ENCODE data around the gene WDR20. TPM values are rescaled to one million over a fixed set of nuclear protein-coding genes. Genes with fewer than 3 reads are reported as not detected.

The WDR20 gene
- total RNA-seq, 2 experiments from 2014 or later = 22.3 to 27.3 TPM

DNA sequence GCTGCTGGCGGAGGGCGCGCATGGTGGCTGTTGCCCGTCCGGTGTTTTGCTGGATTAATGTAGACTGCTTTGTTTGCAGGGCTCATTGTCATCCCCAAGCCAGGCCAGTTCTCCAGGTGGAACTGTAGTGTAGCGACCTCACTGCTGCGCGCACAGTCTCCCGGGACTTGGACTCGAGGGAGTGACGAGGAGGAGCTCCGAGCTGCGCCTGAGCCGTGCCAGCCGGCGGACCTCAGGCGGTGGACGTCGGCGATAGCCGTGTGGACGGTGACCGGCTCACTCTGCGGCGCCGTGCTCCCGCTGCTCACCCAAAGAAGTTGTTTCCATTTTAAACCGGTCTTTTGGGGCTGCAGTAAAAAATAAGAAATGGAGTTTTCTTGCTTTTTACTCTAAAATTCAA lies 83.1 kb downstream of the WDR20 start:
- H3K27me3 Mint-ChIP-seq = no peaks in the 10 kb centered on the region
- H3K4me1 Mint-ChIP-seq = peaks cover 11% of the 10 kb centered on the region
- no peak for DNase-seq
- no peaks in the 10 kb centered on the region for H3K9me3 Mint-ChIP-seq
- H3K36me3 Mint-ChIP-seq = peaks cover 3% of the 10 kb centered on the region
- H3K4me3 Mint-ChIP-seq = no peak overlapping the region
- H3K27ac Mint-ChIP-seq = no peak overlapping the region

DNA sequence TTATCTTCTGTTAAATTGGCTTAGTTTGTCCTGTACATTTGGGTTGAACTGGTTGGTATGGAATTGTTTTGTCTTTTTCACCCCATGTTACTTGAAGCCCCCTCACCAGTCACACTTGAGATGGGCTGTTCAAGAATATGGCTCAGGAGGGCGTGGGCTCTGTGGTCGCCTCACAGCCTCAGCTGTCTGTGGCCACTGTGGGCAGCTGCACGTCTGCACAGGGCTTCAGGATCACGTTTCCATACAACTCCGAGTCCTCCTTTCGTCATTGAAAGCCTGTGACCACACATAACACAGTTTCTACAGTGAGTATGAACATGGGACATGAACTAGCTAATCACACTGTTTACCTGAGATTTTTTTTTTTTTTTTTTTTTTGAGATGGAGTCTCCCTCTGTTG lies 84.0 kb downstream of the WDR20 start:
- Mint-ChIP-seq H3K9me3 (no peaks in the 10 kb centered on the region), H3K4me3 (no peak overlapping the region), H3K36me3 (peaks cover 3% of the 10 kb centered on the region), H3K27me3 (no peaks in the 10 kb centered on the region), H3K4me1 (peaks cover 10% of the 10 kb centered on the region), H3K27ac (no peak overlapping the region)
- no peak for DNase-seq

DNA sequence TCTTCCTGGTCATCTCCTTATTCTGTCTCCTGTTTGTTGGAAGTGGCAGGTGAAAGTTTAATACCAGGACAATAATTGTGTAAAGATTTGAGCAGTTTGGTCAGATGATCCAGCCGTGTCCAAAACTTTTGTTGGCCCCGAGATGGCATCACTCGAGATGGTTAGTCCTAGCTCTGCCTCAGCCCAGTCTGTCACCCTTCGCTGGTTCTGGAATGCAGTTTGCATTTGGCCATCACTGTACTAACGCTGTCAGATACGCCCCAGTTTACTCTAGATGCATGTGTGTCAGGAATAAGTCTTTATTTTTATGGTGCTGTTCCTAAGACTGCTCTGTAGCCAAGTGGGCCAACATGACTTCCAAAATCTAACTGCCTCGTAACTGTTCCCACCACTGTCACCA lies 85.7 kb downstream of the WDR20 start:
- Mint-ChIP-seq H3K4me1 (peaks cover 3% of the 10 kb centered on the region), H3K27me3 (no peaks in the 10 kb centered on the region), H3K36me3 (peaks cover 3% of the 10 kb centered on the region), H3K27ac (no peak overlapping the region), H3K4me3 (no peak overlapping the region), H3K9me3 (no peaks in the 10 kb centered on the region)
- no peak for DNase-seq

DNA sequence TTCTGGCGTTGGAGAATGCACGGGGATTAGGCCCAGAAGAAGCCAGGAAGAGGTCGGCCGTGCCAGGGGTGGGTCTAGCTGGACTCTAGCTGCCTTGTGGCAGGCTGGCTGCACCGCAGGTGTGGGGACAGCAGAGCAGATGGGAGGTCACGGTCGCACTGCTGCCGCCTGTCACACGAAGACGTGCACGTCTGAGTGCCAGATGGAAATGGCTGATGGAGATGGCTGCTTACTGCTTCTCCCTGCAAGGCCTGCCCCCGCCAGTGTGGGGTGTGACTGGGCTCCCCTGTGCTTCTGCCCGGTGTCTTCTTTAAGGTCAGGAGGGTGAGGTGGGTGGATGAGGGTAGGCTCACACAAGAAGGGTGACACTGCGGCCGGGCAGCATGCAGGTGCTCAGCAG lies 86.2 kb downstream of the WDR20 start:
- peaks cover under 1% of the 10 kb centered on the region for H3K4me1 Mint-ChIP-seq
- H3K36me3 Mint-ChIP-seq = peaks cover 3% of the 10 kb centered on the region
- no peaks in the 10 kb centered on the region for H3K9me3 Mint-ChIP-seq
- no peak overlapping the region for H3K4me3 Mint-ChIP-seq
- no peak for DNase-seq
- H3K27me3 Mint-ChIP-seq = no peaks in the 10 kb centered on the region
- H3K27ac Mint-ChIP-seq = no peak overlapping the region

DNA sequence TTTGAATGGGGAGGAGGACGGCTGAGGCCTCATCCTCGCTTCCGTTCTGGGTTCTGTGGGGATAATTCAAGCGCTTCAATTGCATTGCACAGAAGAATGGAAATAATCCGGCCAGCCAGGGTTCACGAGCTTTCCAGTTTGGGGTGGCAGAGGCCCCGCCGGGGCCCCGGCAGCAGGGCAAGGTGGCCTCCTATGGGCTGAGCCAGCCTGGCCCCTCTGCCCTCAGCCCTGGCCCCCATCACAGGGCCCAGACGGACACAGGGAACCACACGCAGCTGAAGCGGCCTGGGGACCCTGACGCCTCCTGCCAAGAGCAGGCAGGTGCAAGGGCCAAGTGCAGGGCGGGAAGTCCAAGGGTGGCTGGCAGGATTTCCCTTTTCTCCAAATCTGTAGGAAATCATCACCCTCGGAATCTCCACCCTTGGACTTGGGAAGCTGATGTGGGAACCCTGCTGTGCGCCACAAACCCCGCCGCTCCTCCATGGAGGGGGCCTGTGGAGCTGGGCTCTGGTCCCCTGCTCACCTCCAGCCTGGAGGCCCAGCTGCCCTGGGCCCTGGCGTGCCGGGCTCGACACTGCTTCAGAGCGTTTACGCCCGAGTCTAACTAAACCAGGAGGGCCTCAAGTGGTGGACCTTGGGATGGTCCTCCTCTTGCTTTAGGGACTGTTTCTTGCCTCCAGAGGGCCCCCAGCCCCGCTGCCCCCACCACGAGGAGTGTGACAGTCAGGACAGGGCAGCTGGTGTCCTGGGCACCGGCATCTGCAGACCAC lies 86.8 kb downstream of the WDR20 start:
- Mint-ChIP-seq H3K27me3 (no peaks in the 10 kb centered on the region), H3K4me3 (no peak overlapping the region), H3K27ac (no peak overlapping the region), H3K36me3 (peaks cover 3% of the 10 kb centered on the region), H3K4me1 (no peaks in the 10 kb centered on the region), H3K9me3 (no peaks in the 10 kb centered on the region)
- no peak for DNase-seq

DNA sequence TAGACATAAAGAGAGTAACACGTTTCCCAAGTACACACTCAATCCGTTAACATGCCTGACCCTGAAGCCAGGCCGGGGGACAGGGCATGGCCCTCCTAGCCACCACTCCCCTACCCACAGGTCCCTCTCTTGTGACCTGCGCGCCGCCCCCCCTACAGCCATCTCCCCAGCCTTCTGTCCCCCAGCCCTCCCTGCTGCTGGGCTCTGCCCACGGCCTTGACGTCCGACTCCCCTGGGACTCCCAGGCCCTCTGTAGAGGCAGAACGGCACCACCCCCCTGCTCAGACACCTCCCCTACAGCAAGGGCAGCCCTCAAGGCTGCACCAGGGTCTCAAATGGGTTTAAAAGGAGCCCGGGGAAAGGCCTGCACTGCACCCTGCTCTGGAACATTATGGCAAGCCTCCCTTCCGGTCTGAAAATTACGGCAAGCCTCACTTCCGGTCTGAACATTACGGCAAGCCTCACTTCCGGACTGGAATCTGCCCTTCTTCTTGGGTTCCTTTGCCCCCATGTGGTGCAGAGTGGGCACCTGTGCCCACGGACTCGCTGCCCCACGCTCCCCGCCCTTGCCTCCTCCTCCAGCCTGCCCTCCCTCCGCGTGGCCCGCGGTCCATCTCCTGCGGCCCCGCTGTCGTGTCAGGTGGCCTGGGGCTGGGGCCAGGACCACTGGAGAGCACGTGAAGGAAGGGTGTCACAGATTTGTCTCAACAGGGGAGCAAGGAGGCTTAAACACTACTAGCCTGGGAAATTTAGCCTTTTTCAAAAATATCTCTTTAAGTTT lies 87.7 kb downstream of the WDR20 start:
- H3K4me1 Mint-ChIP-seq = no peaks in the 10 kb centered on the region
- no peak overlapping the region for H3K27ac Mint-ChIP-seq
- no peak overlapping the region for H3K4me3 Mint-ChIP-seq
- no peaks in the 10 kb centered on the region for H3K27me3 Mint-ChIP-seq
- H3K9me3 Mint-ChIP-seq = no peaks in the 10 kb centered on the region
- peaks cover 3% of the 10 kb centered on the region for H3K36me3 Mint-ChIP-seq
- no peak for DNase-seq

DNA sequence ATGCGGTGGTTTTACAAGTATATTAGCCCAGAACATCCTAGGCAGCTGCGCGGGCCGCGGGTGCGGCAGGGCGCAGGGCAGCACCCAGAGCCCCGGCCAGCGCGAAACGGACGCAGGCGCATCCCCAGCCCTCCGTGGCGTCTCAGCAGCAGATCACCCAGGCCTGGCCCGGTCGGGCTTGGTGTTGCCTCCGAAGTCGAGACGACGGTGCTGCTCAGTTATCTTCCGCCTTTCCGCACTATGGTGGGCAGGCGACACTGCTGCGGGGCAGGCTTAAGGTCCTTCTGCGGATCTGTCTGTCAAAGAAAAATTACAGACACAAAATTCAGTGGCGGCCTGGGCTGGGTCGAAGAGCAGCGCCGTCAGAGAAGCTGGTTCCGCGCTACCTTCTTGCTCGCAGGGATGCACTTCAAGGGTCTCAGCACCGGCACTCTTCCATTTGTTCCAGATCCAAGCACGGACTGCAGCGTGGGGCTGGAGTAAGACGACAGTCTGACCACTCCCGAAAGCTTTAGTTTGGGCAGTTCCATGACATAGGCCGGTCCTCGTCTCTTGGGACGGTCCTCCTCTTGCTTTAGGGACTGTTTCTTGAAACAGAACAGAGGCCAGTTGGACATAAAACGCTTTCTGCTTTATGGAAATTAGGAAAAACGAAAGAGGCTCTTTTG lies 89.5 kb downstream of the WDR20 start:
- no peaks in the 10 kb centered on the region for H3K9me3 Mint-ChIP-seq
- no peaks in the 10 kb centered on the region for H3K27me3 Mint-ChIP-seq
- H3K36me3 Mint-ChIP-seq = peaks cover 3% of the 10 kb centered on the region
- H3K27ac Mint-ChIP-seq = no peak overlapping the region
- H3K4me1 Mint-ChIP-seq = no peaks in the 10 kb centered on the region
- H3K4me3 Mint-ChIP-seq = no peak overlapping the region
- DNase-seq = no peak

DNA sequence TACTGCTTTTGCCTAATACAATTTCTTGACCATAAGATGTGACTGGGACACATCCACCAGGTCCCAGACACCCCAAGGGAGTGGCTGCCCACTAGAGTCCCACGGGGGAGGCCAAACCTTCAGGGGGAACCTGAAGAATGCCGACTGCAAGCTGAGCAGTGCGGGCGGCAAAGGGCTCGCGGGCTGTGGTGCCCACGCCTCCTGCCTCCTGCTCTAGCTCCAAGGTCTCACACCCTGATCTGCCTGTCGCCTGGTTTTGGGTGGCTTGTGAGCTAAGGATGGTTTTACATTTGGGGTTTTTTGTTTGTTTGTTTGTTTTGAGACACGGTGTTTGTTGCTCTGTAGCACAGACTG lies 90.0 kb downstream of the WDR20 start:
- Mint-ChIP-seq H3K36me3 (peaks cover 3% of the 10 kb centered on the region), H3K4me3 (no peak overlapping the region), H3K27me3 (no peaks in the 10 kb centered on the region), H3K27ac (no peak overlapping the region), H3K4me1 (no peaks in the 10 kb centered on the region), H3K9me3 (no peaks in the 10 kb centered on the region)
- no peak for DNase-seq

DNA sequence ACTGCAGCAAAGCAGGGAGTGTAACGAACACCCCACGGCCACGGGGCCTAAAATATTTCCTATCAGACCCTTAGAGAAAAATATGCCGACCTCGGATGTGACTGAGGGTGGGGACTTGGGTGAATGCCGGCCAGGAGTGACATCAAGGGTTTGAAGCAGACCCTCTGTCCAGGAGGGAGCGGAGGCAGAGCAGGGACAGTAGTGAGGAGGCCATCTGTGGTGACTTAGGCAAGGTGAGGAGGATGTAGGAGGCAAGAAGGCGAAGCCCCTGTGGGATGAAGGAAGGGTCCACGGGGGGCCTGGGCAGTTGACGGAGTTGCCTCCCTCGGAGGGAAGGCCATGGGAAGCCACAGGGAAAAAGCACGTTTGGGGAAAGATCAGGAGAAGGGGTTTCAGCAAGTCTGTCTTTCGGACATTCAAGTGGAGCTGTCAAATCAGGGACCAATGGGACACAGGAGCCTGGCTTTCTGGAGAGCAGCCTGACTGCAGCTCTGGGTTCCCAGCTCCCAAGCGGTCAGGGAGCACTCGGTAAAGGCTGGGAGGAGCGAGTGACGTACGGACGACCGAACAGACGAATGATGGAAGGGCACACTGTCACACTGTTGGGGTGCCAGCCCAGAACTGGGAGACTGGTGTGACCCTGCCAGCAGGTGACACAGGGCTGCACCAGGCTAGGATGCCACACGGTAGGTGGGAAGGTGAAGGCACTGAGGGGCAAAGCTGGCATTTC lies 90.9 kb downstream of the WDR20 start:
- H3K27me3 Mint-ChIP-seq = no peaks in the 10 kb centered on the region
- no peak overlapping the region for H3K4me3 Mint-ChIP-seq
- no peaks in the 10 kb centered on the region for H3K4me1 Mint-ChIP-seq
- H3K27ac Mint-ChIP-seq = no peak overlapping the region
- no peak for DNase-seq
- H3K36me3 Mint-ChIP-seq = no peaks in the 10 kb centered on the region
- no peaks in the 10 kb centered on the region for H3K9me3 Mint-ChIP-seq

DNA sequence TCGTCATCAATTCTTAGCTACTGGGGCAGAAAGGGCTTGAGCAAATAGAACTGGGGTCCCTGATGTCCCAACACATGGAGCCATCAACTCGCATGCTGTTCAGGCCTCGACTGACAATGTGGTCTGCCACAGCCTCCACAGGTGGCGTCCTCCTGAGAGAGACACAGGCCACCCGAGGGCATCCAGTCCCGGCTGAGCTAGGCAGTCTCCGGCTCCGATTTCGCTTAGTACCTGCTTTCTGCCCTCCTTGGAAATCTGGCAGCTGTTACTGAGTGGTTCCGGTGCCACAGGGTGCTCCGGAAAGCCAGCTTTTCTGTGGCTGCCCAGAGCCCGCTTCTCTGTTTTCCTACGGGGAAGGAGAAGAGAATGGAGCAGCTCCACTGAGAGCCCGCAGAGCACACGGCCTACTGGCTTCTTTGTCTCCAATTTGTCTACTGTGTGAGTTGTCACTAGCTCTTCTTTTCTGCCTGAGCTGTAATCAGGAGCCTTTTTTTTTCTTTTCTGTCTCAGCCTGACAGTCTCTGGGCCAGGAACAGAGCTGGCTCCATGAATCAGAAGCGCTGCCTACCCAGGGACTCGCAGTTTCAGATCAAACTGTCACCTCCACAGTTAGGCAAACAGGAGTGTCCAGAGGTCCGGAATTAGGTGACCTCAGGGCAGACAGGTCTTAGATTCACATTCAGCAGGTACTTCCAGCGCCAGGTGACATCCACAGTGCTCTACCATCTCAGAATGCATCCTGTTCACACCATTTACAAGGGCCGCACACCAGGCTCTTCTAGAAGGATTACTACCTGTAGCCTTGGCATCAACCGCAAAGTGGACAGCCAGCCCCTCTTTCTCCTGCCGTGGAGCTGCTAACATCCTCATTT lies 92.0 kb downstream of the WDR20 start:
- H3K4me1 Mint-ChIP-seq = no peaks in the 10 kb centered on the region
- H3K27ac Mint-ChIP-seq = no peak overlapping the region
- DNase-seq = no peak
- no peaks in the 10 kb centered on the region for H3K27me3 Mint-ChIP-seq
- no peaks in the 10 kb centered on the region for H3K9me3 Mint-ChIP-seq
- no peaks in the 10 kb centered on the region for H3K36me3 Mint-ChIP-seq
- no peak overlapping the region for H3K4me3 Mint-ChIP-seq

DNA sequence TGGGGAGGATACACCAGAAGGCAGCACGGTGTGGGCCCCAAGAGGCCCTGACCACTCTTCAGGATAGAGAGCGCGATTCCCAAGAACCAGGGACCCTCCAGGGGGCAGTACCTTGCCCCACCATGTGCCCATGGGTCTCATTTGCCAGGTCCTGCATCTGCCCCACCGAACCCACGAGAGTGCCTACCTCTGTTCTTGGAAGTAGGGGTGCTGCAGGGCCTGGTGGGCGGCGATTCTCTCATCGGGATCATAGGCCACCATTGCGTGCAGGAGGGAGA lies 92.6 kb downstream of the WDR20 start:
- H3K4me3 Mint-ChIP-seq = no peak overlapping the region
- no peaks in the 10 kb centered on the region for H3K36me3 Mint-ChIP-seq
- H3K4me1 Mint-ChIP-seq = no peaks in the 10 kb centered on the region
- DNase-seq = no peak
- H3K9me3 Mint-ChIP-seq = no peaks in the 10 kb centered on the region
- no peak overlapping the region for H3K27ac Mint-ChIP-seq
- no peaks in the 10 kb centered on the region for H3K27me3 Mint-ChIP-seq

DNA sequence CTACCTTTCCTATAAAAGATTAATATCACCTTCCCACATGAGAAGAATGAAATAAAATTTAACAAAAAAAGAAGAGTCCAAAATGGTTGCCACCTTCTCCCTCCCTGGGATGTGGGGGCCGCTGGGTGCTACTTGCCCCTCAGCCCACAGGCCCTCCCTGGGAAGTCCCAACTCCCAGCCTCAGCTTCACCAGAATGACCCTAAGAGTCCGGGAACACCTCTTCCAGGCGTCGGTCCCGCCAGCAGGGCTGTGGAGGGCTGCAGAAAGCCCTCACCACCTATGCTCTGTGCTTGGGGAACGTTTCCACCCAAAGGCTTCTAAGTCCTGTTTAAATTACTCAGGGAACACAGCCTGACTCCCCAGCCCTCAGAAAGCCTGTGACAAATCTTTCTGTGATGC lies 93.4 kb downstream of the WDR20 start:
- no peaks in the 10 kb centered on the region for H3K27me3 Mint-ChIP-seq
- H3K4me1 Mint-ChIP-seq = no peaks in the 10 kb centered on the region
- no peaks in the 10 kb centered on the region for H3K9me3 Mint-ChIP-seq
- no peaks in the 10 kb centered on the region for H3K36me3 Mint-ChIP-seq
- no peak overlapping the region for H3K27ac Mint-ChIP-seq
- DNase-seq = no peak
- H3K4me3 Mint-ChIP-seq = no peak overlapping the region

DNA sequence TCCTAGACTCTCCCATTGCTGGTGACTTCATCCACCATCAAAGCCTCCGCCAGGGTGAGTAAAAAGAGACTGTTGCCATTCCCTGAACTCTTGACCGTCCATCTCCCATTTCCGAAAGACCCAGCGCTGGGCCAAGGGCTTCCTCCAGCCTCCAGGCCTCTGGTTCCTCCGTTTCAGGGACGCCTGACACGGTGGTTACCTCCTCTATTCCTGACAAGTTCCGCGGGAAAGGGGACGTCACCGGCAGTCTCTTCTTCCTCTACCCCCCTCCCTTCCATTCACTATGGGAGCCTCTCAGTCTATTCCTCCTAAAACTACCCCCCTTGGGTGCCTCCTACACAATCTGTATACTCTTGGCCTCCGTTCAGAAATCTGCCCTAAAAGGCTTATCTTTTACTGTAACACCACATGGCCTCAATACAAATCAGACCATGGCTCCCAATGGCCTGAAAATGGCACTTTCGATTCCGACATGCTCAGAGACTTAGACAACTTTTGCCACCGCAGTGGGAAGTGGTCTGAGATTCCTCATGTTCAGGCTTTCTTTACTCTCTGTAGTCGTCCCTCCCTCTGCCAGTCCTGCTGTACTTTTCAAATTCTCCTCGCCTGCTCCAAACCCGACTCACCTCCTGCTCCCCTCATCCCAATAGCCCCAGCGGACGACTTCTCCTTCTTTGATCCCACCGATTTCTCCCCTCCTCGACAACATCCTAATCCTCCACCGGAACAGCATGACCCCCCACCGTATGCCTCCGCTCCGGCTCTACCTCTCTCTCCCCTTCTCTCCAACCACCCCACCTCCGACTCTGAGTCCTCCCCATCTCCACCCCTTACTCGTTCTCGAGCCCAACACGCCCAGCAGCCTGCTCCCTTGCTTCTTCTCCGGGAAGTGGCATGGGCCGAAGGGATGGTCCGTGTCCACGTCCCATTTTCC lies 94.9 kb downstream of the WDR20 start:
- H3K4me3 Mint-ChIP-seq = no peak overlapping the region
- H3K27ac Mint-ChIP-seq = no peak overlapping the region
- no peaks in the 10 kb centered on the region for H3K9me3 Mint-ChIP-seq
- no peak for DNase-seq
- no peaks in the 10 kb centered on the region for H3K27me3 Mint-ChIP-seq
- no peaks in the 10 kb centered on the region for H3K36me3 Mint-ChIP-seq
- H3K4me1 Mint-ChIP-seq = no peaks in the 10 kb centered on the region
